HK-2 (cell line): ENCODE measurements around the gene TNFRSF9.

Experiments
- DNase-seq: peaks from one replicate; pipeline ENCODE4 v3.0.0-alpha.2; 2018; ENCODE audit not compliant: unreplicated experiment

The TNFRSF9 gene

DNA sequence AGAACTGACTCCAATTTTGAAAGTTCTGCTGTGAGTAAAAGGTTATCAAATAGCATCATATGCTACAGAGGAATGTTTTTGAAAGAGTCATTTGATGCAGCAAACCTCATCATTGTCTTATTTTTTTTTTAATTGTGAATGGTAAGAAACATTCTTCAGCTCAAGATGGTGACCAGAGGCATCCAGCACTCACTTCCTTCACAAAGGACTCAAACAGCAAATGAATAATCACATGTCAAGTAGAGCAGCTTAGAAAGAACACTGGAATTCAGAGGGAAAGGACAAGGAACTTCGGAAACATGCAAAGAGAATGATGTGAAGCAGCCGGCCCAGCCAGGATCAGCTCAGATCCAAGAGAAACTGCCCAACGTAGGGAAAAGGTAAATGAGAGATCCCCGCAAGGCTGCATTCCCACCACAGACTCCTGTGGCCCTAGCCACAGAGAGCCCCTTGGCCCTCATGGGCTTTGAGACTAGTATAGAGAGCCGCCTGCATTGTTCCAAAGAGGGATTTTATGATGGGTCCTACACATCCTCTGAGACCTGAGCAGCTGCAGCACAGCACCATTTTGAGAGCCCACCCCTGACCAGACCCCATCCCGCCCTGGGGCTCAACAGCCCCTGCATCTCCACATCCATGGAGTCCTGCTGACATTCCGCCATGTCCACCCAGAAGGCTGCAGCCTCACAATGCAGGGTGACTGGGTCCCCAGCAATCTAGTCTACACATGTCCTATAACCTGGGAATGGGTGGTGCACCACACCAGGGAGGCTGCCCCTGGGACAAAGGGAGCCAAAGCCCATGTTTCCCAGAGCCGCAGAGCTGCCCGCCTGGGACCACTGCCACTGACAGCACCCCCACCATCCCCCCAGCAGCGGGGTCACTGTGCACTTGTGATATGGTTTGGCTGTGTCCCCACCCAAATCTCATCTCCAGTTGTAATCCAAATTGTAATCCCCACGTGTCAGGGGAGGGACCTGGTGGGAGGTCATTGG lies 66.5 kb downstream of the TNFRSF9 start:
- no peak for DNase-seq

DNA sequence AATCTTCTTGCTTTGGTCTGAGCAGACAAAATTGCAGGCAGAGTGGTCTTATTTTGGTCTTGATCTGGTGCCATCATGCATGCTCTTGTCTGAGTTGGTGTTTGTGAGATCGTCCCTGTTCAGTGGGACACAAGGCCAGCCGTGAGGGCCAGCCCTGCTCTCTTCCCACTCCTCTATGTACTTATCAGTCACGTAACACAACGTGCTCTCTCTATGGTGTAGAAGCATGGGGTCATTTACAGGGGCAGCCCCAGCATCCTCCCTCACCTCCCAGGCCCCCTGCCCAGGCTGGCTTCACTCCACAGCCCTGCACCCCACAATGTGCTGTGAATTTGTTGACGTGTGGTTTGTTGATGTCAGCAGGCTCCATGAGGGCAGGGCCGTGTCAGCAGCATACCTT lies 69.5 kb downstream of the TNFRSF9 start:
- no peak for DNase-seq

DNA sequence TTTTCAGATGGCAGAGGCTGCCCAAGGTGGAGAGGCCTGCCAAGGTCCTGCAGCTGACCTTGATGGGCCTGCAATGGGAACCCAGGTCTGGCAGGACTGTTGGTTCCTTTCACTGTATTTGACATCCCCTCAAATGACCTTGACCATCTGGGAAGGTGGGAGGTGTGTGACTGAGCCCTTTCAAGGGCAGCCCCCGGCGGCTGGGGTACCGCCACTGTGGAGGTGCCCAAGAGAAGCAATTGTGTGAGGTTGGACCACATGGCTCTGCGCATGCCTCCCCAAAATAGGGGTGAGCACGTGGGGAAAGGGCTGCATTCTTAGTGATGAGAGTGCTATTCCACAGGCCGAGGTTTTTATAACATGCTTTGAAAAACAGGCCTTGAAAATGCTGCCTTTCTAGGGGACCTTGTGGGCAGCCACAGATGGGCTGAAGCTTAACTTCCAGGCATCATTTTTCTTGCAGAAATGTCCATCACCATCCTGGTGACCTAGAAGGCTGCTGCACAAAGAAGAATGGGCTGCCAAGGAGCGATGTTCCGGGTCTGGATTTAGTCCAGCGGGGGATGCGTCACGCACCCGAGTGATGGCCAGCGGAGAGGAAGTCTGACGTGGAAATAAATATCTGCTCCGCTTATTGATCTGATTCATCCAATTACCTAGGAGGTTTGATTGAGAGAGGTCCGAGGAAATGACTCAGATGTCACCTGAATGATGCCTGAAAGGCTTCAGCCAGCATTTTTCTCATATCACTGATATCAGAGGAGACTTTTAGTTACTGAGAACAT lies 71.3 kb downstream of the TNFRSF9 start:
- no peak for DNase-seq

DNA sequence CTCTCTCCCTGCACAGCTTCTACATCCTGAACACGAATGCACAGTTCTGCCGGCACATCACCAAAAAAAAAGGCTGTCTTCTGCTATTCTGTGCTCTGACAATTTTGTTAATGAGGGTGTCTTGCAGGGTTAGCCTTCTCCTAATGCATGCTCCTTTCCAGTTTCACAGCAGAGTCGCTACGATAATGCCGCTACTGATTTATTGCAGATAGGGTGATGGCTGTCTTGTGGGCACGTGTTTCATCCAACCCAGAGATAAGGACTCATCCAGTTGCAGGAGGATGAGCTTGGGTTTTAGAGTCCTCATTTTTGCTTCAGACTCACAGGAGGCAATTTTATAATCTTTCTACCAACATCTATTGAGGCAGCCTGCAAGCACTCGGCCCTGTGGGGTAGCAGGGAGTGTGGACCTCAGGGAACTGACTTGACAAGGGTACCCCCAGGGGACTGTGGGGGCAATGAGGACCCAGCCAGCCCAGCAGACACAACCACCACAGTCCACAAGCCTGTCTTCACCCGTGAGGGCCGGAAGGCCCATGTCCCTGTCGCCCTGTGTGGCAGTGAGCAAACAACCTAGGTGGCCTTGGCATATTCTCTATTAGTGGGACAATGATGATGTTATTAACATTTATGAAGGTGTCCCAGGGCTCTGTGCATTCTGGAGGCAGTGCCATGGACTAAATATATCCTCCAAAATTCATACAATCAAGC lies 72.4 kb downstream of the TNFRSF9 start:
- no peak for DNase-seq

DNA sequence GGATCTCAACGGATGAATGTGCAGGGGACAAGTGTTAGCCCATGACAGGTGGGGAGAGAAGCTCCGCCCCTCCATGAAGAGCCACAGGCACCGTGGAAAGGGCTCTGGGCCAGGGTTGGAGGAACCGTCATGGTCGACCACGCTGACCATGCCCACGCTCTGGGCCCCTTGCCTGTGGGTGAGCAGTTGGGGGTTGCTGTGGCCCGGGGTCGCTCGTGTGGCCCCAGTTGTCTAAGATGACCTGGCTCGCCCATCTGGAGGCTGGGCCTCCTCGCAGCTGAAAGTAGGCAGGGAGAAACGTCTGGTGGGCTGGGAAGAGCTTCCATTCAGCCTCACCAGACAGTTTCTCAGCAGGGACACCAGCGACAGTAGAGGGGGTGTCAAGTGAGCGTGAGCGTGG lies 74.7 kb downstream of the TNFRSF9 start:
- DNase-seq, result no peak
